ENCODE data around the gene CDH19. TPM values are rescaled to one million over a fixed set of nuclear protein-coding genes. Genes with fewer than 3 reads are reported as not detected.

The CDH19 gene, protein sequence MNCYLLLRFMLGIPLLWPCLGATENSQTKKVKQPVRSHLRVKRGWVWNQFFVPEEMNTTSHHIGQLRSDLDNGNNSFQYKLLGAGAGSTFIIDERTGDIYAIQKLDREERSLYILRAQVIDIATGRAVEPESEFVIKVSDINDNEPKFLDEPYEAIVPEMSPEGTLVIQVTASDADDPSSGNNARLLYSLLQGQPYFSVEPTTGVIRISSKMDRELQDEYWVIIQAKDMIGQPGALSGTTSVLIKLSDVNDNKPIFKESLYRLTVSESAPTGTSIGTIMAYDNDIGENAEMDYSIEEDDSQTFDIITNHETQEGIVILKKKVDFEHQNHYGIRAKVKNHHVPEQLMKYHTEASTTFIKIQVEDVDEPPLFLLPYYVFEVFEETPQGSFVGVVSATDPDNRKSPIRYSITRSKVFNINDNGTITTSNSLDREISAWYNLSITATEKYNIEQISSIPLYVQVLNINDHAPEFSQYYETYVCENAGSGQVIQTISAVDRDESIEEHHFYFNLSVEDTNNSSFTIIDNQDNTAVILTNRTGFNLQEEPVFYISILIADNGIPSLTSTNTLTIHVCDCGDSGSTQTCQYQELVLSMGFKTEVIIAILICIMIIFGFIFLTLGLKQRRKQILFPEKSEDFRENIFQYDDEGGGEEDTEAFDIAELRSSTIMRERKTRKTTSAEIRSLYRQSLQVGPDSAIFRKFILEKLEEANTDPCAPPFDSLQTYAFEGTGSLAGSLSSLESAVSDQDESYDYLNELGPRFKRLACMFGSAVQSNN
- total RNA-seq (2022; extraction: Qiagen RNA extraction) = 0.37 to 1.0 TPM (median 0.94 TPM) in 5 replicates

GRCh38 chr18:66603941-66604627 is at the start of gene CDH19:
TSS of gene CDH19 (minus strand) at chr18:66604090. CDS start at chr18:66572204, 31,886 bp downstream.

